ENCODE results near the gene RIMKLB.

RIMKLB gene

DNA sequence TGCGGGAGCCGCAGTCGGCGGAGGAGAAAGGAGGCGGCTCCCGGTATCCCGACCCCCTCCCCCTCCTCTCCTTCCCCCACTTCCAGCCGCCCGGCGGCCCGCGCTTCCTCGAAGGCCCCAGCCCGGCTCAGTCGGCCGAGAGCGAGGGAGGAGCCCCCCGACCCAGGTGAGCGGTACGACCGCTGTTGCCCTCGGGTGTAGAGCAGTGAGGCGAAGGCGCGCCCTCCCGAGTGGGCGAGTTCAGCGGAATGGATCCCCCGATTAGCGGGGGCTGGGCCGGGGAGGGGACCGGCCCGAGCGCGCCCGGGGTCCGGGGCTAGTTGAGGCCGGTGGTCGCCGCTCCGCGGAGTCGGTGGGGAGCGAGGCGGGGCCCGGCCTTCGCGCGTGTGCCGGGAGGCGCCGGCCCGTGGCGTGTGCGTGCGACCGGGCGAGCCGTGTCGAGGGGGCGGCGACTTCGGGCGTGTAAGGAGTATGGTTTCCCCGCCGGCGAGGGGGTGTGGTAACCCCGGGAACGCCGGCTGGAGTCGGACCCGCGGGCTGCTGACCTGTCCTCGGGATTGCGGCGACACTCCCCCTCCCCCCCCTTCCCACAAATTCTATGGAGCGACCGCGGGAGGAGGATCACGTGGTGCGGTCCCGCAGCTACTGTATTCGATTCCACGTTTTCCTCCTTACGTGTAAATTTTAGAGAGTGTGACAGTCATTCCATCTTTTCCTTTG is 501 bp downstream of the RIMKLB start:
- DNase-seq (ENCODE audit: low read depth) = peak; percentile 47
- H3K4me3 ChIP-seq (ENCODE audit: low read length) = peak overlapping the region; percentile 77
- TF ChIP-seq, protein P1, sequence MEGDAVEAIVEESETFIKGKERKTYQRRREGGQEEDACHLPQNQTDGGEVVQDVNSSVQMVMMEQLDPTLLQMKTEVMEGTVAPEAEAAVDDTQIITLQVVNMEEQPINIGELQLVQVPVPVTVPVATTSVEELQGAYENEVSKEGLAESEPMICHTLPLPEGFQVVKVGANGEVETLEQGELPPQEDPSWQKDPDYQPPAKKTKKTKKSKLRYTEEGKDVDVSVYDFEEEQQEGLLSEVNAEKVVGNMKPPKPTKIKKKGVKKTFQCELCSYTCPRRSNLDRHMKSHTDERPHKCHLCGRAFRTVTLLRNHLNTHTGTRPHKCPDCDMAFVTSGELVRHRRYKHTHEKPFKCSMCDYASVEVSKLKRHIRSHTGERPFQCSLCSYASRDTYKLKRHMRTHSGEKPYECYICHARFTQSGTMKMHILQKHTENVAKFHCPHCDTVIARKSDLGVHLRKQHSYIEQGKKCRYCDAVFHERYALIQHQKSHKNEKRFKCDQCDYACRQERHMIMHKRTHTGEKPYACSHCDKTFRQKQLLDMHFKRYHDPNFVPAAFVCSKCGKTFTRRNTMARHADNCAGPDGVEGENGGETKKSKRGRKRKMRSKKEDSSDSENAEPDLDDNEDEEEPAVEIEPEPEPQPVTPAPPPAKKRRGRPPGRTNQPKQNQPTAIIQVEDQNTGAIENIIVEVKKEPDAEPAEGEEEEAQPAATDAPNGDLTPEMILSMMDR (IDR thresholded peaks at IDR 0.05; ENCODE audit: insufficient read depth, low read depth, low read length, missing control alignments) = no peak

DNA sequence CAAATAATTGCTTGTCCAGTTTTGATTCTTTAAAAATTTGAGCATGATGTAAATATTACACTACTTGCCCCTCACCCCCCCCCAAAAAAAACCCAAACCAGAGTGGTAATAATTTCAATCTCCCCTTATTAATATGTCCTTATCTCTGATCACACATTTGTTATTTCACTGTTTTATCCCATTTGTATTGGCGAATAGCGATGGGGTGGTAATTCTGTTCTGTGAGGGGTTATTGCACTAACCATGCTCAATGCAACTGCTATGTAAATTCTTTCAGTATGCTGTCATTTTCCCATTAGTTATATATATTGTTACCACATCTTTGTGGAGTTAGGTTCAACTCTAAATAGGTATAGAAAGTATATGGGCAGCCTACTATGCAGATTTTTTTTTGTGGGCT is 1.1 kb downstream of the RIMKLB start:
- peak overlapping the region; percentile 77 for H3K4me3 ChIP-seq (ENCODE audit: low read length)
- peak; percentile 50 for DNase-seq (ENCODE audit: low read depth)
- TF ChIP-seq, protein P1 (IDR thresholded peaks at IDR 0.05; ENCODE audit: insufficient read depth, low read depth, low read length, missing control alignments) = no peak

DNA sequence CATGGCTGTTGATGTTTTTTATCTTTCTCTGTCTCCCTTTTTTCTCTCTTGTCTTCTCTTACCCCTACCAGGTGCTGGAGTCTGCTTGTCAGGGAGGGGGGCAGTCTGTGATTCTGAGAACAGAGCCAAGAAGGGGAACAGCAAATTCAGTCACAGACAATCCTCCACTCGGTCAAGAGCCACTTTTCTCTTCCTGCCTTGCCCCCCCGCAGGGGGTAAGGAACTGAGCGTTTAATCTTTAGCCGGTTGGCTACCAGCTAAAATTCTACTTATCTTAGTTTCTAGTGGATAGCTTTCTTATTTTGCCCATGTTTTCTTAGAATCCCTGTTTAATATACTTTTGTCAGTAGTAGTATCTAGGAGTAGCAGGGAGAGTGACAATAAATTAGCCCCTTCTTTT is 1.9 kb downstream of the RIMKLB start:
- TF ChIP-seq, protein P1 (IDR thresholded peaks at IDR 0.05; ENCODE audit: insufficient read depth, low read depth, low read length, missing control alignments) = no peak
- H3K4me3 ChIP-seq (ENCODE audit: low read length) = no peak overlapping the region
- no peak for DNase-seq (ENCODE audit: low read depth)

DNA sequence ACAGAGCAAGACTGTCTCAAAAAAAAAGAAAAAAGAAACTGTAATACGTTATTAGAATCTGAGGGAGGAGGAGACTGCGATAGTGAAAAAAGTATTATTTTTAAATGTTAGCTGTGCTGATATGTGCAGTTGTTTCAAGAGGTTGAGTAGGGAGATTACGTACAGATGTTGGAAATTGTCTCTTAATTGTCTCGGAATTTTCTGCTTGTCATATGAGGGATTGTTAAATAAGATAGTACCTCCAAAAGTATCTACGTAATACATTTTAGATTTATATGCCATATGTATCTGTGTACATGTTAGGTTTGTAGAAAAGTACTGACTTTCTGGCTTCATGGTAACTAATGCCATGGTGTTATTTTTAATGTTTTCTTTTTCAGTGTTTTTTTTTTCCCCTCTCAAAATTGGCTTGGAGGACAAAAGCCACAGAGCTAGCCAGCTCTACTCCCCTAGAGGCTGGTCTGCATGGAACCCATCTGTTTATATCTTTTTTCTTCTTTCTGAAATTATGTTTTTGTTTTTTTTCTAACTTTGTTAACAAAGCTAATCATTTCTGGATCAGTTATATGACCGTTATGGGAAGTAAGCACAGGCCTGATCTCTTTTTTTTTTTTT is 3.4 kb downstream of the RIMKLB start:
- TF ChIP-seq, protein P1 (IDR thresholded peaks at IDR 0.05; ENCODE audit: insufficient read depth, low read depth, low read length, missing control alignments) = no peak
- no peak for DNase-seq (ENCODE audit: low read depth)
- H3K4me3 ChIP-seq (ENCODE audit: low read length) = no peak overlapping the region

DNA sequence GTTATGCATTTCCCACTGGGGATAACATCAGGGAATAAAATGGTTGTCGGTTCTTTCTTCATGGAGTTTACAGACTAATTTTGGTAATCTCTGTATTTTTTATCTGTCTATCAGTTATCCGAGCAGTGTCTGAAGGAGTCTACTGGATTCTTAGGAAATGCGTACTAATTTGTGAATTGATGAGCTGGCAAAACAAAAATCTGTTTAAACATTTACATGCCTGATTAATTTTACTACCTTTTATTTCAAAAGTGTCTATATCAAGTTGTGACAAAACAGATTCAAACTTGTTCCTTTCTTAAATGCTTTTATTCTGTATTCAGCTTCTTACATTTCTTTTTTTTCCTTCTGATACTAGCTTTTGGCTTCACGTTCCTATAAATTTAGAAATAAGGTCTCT is 4.4 kb downstream of the RIMKLB start:
- TF ChIP-seq, protein P1 (IDR thresholded peaks at IDR 0.05; ENCODE audit: insufficient read depth, low read depth, low read length, missing control alignments) = no peak
- no peak overlapping the region for H3K4me3 ChIP-seq (ENCODE audit: low read length)
- DNase-seq (ENCODE audit: low read depth) = no peak

DNA sequence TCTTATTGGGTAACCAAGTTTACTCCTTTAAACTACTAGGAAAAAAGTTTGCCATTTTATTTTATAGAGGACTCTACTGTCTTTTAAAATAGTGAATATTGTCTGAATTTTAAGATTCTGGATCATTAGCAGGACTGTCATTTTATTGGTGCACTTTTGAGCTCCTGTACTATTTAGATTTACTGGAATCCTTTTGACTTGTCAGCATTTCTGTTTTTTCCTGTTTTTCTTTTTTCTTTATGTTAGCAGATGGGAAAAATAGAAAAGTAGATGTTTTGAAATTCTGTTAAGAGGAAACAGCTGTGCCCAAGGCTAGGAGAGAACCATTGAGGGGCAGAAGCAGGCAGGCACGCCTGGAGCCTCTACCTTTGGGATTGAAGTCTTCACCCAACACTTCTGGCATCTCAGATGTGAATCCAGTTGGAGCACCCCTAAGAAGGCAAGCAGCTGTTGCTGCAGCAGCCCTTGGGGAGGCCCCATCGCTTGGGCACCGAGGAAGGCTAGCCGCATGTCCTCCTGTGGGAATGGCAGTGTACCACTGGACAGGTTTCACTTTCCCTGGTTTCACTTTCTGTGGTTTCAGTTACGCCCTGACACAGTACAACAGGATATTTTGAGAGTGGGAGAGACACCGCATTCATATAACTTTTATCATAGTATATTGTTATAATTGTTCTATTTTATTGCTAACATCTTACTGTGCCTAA is 11.5 kb downstream of the RIMKLB start:
- no peak overlapping the region for H3K4me3 ChIP-seq (ENCODE audit: low read length)
- no peak for DNase-seq (ENCODE audit: low read depth)
- TF ChIP-seq, protein P1 (IDR thresholded peaks at IDR 0.05; ENCODE audit: insufficient read depth, low read depth, low read length, missing control alignments) = no peak
